GM19043 (cell line): ENCODE measurements around the gene LYRM4.
A peak's percentile ranks its signal among the peaks of the same experiment; 100 is the strongest.

Experiments used
- ATAC-seq: cut with Tn5 transposase; IDR thresholded peaks from one replicate; pipeline ENCODE4 v1.9.1; 2021; ENCODE audit warnings: low read depth; ENCODE audit not compliant: unreplicated experiment

LYRM4 gene

DNA sequence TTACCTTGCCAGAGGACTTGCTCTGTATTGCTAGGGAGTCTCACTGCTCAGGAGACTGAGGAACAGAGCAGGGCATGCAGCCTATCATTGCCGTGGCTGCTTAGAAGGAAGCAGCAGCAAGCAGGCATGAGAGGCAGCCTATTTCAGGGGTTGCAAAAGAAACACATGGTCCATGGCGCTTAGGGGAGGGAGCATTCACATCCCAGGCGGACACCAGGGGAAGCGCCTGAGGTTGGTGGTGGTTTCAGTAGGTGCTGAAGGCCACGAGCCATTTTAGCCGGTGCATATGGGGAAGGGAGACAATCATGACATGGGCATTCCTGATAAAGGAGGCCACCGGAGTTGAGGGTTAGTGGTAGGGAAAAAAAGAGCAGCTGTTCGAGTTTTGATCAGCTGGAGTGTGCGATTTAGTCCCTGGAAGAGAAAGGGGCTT lies 21.5 kb upstream of the LYRM4 start:
- no peak for ATAC-seq

DNA sequence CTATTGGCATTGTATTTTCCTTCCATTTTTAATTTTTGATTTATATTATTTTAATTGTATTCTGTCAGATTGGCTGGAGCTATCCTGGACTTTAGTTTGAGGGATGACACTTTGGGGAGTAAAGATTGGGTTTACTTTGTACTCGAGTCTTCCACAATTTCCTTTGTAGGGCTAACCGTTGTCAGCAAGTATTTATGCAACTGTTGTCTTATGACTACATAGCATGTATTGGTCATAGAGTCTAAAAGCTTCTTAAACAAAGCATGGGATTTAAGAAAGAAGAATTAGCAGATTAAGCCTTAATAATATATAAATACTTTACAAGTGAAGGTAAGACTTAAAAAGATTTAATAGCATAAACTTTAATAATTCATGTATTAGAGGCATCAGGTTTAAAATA lies 20.2 kb upstream of the LYRM4 start:
- no peak for ATAC-seq

DNA sequence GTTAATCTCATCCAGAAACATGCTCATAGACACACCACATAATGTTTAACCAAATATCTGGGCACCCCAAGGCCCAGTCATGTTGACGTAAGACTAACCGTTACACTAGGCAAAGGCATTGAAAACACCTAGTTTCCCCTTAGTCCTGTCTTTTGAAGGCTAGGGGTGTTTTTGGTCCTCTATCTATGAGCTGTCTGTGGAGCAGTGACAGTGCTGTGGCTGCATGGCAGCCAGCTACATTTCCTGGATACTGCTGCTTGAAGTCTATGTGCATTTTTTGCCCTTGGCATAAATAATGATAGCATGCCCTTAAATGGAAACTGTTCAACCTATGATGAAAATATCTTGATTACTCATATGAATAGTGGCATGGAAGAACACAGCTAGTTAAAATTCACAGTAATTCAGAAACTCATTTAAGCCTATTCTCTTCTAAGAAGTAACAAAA lies 19.2 kb upstream of the LYRM4 start:
- no peak for ATAC-seq

DNA sequence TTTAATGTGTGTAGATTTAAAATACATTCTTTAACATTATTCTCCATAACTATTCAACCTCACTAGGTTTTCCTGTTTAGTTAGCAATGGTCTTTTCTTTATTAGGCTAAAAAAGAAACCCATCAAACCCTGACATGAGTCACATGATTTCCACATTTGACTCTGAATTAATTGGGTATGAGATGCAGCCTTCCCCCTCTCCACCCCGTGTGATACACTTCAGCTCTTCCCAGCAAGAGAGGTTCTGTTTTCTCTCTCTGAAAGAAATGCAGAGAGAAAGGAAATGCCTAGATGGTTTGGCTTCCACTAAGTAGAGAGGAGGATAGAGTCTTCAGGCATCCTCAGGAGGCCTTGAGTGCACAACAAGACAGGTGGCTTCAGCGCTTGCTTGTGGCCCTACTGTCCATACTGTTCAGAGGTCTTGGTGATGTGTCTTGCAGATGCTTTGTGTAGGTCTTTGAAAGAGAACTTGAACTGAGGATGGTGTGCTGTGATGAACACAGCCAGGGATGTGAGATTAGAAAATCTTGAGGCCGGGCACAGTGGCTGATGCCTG lies 17.9 kb upstream of the LYRM4 start:
- no peak for ATAC-seq

DNA sequence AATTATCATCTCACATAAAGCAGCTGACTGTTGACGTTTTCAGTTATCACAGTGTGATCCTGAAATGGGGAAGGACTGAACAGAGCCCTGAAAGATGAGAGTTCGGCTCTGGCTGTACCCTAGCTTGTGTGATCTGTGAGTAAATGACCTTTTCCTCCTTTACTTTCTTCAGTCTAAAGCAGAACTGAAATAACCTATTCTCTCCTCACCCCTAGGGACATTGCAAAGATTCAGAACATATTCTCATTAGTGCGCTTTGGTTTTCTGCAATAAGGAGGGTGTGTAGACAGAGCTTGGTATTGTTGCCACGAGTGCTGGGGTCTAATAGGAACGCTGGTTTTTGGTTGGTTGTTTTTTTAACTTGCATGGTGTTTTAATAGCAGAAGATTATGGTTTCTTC lies 17.3 kb upstream of the LYRM4 start:
- no peak for ATAC-seq

DNA sequence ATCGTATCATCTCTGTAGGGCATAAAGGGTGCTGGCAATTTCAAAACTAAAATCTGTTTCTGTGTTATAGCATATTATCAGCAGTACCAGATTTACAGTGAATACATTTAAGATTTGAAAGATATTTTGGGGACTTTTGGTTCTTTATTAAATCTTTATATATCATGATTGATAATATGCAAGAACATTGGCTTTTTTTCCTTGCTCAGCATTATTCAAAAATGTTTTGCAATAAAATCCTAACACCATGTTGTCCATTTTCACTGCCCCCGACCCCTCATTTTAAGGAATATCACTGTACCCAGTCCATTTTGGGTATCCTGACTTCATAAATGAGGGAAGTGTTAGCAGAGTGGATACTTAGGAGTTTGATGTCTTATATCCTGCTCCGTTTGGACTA lies 16.8 kb upstream of the LYRM4 start:
- ATAC-seq = no peak

DNA sequence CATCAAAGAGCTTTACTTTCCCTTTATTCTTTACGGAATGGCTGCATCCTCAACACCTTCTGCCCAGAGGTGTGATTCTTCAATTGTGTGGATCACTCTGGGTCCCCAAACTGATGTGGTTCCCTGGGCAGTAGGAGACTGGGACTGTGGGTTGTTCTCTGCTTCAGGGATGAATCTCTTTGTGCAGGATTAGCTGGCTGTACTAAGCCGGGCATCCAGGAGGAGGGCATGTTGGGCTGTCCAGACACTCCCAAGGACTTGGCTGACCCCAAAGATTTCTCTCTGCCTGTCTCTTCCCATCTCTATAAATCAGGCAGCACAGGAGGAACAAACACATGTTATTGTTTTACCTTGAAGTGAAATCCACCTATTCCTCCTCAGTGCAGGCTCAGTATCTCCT lies 15.8 kb upstream of the LYRM4 start:
- ATAC-seq = no peak

DNA sequence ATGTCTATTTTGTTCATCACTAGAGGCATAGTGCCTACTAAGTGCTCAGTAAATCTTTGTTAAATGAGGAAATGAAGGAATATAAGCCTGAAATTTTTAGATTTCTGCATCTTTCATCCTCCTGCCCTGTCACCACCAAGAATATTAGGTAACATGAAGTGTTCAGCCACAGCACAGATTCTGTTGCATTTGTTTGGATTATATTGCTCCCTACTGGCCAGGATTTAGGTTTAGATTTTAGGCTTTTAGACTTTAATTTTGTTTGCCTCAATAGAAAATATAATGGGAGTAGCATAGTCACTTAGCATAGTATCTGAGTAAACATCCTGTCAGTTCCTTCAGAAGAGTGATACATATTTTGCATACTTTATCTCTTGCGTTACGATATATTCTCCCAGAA lies 14.7 kb upstream of the LYRM4 start:
- no peak for ATAC-seq

DNA sequence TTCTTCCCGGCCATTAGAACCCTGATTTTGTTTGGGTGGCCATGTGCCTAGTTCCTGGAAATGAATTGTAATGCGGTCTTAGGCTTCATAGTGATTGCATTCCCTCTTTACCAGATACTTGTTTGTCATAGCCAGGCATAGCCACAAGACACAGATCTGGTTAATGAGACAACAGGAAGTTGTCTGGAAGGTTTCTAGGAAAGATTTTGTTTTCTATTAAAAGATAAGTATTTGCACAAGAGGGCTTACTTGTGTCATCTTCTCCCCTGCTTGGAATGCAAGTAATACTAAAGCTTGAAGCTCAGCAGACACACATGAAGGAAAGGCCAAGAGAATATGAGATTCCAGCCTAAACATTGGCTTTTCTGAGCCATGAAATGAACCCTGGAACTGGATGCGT lies 13.5 kb upstream of the LYRM4 start:
- ATAC-seq = no peak

DNA sequence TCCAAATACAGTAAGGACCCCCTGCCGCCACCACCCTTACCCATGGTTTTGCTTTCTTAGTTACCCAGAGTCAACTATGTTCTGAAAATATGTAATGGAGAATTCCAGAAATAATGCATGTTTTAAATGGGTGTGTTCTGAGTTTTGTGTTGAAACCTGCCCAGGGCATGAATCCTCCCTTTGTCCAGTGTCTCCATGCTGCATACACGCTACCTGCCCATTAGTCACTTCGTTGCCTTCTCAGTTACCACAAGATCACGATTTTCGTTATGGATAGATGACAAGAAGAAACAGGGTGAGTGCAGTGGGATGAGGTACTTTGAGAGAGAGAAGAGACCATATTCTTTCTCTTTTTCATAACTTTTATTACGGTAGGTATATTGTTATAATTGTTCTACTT lies 11.2 kb upstream of the LYRM4 start:
- no peak for ATAC-seq

DNA sequence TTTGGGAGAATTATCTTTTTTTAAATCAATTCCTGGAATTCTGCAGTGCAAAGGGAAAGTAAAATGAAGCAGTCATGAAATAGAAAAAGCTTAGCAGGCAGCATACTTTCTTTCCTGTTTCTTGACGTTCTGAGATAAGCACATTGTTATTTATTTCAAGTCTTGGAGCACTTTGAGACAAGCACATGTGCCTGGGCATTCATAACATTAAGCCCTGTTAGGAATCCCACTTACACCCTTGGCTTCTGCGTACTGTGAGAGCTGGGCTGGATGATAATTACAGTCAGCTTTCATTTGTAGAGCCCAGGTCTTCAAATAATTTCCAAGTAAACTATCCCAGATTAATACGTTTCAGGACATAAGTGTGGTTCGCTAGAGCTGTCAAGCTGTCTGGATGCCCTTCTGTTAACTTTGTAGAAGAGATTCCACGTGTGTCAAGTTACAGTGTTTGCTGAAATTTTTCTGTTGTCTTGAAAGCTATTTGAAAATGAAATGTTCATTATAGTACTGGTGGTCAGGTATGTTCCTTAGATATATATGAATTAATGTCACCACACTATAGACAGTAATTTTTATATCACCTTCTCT lies 9.4 kb upstream of the LYRM4 start:
- ATAC-seq = no peak

DNA sequence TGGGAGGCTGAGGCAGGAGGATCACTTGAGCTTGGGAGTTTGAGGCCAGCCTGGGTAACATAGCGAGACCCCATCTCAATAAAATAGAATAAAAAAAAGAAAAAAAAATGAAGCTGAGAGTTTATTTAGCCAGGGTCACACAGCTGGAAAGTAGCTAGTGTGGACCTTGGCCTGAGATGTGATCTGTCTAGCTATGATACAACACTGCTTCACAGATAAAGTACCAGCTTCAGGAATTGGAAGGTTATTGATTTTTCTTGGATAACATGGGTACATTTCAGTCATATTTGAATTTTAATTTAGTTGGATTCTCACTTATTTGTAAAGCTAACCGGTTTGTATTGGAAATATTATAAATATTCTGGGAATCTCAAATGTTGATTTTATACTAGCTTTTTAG lies 5.7 kb upstream of the LYRM4 start:
- no peak for ATAC-seq

DNA sequence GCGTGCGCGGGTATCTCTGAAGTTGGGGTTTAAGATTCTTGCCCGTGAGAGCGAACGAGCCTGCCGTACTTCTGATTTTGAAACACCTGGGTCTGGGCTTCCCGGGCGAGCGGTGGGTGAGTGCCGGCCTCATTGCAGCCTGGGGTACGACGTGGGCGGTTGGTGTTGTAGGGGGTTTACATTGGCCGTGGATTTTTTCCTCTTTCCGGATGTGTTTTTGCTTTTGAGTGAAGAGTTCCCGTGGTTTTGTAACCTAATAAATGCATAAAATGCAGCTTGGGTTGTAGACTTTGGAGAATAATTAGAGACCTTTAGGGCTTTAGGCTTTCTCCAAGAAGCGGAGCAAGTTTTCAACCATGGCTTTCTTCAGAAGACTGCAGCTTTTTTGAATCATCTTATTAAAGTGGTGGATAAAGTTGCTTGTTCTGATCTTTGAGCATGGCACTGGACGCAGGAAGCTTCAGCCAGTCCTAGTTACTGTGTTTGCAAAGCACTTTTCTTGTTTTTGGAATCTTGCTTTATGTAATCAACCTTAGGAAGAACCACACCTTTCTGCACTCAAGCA lies 877 bp upstream of the LYRM4 start:
- peak; percentile 1 for ATAC-seq

DNA sequence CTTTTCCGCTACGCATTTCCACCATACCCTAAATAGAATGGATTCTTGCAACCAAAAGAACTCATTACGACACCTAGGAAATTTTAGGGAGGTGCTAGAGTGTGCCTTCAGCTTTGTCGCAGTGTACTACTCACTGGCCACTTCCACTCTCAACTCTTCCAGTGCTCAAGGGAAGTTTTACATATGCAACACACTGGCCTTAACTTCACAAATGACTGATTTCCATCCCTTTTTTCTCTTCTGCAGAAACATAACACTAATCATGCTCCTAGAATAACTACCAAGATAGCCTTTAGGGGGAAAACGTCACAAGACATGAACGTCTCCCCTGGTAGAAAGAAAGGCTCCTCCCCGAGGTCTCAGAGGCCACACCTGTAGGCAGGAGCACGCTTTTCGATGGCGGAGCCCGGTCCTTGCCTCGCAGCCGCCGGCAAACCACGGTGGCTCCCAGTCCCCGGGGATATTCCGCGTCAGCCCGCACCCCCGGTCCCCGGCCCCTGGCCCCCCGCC lies 584 bp downstream of the LYRM4 start:
- peak; percentile 65 for ATAC-seq

DNA sequence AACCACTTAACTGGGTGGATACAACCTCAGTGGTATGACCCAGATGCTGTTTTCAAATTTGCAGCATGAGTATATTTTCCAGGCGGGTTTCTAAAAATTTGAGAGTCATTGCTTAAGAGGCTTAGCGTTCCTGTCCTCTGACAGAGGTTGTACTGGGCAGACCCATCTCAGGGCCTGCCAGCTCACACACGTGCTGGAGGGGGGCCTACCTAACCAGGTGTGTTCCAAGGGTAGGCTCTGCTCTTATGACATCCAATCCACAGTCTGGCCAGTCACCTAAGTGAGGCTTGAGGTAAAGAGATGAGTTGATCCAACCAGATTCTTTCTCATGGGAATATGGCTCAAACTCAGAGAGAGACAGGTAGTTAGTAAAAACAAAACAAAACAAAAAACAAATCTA lies 1.3 kb downstream of the LYRM4 start:
- ATAC-seq = no peak

DNA sequence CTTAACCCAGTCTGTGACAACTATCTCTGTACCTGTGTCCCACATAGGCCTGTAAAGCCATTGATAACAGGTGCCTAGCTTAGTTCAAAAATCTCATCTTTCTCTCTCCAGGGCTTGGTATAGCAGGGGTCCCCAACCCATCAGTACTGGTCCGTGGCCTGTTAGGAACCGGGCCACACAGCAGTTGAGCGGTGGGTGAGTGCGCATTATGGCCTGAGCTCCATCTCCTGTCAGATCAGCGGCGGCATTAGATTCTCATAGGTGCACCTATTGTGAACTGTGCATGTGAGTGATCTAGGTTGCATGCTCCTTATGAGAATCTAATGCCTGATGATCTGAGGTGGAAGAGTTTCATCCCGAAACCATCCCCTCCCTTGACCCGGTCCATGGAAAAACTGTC lies 3.4 kb downstream of the LYRM4 start:
- ATAC-seq = no peak

DNA sequence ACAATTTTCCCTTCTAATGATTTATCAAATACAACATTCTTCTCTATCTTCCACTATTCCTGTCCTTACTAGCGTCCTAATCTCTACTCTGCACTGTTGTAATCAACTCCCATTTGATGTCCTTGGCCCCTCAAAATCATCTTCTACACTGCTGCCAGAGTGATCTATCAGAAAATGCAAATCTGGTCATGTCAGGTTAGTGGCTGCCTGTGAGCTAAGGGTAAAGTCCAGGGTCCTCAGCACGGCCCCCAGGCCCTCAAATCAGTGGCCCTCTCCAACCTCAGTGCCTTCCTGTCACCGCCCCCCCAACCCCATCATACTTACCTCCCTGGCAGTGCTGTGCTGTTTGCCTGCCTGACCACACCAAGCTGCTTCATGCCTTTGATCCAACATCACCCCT lies 3.8 kb downstream of the LYRM4 start:
- no peak for ATAC-seq

DNA sequence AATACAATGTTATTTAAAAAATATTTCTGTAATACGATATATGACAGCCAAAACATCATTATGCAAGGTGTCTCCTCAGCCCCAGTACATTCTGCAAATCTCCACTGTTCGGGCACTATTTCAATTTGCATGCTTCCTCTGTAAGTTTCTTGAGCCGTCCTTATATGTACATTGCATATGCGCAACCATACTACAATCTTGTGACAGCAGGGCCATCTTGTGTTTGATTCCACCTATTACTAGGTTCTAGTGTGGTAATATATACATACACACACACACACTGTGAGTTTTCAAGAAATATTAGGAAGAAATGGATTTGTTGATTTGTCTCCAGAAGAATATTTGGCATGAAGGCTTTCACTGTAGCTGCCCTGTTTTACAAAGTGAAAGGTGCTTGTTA lies 9.8 kb downstream of the LYRM4 start:
- ATAC-seq = no peak

DNA sequence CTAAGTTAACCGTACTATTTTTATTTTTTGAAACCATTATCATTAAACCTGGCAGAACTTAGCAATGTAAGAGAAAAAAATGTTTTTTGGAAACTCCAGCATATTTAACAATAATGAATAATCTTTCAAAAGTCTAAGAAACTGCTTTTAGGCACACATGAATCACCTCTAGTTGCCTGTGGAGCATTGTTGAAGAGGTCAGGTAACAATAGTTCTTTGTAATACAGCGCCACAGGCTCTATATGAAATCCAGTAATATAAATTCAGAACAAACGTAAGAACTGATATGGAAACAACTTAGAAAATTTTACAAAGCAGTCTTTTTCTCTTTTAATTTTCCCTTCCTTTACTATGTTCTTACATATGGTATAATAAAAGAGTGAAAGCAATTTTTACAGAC lies 10.3 kb downstream of the LYRM4 start:
- no peak for ATAC-seq

DNA sequence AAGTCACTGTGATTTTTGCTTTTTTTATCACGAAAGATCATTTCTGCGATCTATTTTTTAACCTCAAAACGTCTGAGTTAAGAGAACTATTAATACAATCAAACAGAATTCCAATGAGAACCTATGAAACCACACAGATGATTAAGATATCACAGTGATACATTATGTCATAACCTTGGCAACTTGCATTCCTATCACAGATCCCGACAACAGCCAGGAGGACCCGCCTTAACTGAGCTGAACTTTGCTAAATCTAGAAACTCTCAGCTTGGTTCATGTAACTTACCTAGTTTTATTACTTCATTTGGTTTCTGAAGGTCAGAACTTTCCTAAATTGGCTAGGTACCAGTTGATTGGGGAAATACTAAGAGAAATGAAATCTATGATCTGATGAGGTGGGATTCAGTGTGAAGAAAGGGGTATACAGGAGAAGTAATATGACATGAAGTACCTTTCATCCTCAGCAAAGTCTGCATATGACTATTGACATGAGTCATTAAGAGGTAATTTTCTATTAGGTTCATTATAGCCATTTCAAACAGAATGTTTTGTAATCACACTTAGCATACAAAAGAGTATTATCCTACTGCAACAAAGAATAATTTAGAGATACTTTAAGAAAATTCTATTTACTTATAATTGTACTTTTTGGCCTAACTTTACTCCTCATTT lies 11.2 kb downstream of the LYRM4 start:
- no peak for ATAC-seq

DNA sequence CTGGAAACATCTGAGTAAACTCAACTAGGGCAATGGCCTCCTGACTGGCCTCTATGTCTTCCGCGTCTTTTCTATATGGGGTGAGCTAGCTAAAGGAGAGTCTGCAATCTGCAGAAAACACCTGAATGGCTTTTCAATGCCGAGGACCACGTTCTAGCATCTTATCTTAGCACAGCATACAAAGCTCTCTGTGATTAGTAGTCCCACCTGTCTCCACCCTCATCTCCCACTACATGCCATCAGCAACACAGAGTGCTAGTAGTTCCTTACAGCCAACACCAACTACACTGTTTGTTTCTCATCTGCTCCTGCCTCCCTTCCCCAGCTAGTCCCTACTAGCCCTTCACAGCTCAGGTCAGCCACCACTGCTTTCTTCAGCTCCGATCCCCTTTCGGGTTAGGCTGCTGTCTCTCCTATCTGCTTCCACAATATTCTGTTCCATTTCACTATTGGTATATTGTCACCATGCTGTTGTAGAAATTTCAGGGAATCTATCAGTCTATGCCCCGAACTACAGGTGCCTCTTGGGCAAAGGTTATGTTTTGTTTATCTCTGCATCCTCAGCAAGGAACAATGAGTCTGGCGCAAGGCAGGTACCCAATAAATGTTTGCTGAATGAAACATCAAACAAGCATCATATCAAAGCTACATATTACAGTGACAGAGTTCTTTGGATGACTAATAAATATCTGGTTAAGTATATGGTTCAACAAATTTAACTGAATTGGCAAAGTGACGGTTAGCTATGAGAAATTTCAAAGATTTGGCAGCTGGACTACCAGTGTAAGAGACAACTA lies 12.2 kb downstream of the LYRM4 start:
- no peak for ATAC-seq
